ENCODE data around the gene SBNO2.

The SBNO2 gene

DNA sequence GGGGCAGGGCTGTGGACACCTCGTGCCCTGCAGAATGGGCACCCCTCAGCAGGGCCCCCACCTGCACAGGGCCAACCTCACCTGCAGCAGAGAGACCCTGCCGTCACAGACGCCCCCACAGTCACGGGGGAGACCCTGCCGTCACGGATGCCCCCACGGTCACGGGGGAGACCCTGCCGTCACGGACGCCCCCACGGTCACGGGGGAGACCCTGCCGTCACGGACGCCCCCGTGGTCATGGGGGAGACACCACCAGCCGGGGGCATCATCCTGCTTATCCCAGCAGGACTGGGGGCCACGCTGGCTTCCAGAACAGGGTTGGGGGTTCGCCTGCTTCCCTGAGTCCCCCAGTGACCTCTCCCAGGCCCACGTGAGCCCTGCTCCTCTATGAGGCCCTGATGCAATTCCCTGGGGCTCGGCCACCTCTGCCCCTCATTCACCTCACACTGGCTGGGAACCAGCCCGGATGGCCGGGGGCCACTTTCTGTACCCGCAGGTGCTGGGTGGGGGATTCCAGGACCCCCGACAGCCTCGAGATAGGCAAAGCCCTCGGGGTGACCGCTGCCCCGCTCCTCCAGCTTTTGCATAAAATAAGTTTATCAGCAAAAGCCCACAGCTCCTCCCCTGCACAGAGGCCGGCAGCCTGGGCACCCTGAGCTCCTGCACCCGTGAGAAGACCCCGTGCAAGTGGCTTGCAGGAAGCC is 23.6 kb downstream of the SBNO2 start:
- no peak overlapping the region for H3K4me3 ChIP-seq (ENCODE audit: control insufficient read depth, low read depth, low read length)
- no peak for DNase-seq (ENCODE audit: low read depth)
- TF ChIP-seq, protein P1, sequence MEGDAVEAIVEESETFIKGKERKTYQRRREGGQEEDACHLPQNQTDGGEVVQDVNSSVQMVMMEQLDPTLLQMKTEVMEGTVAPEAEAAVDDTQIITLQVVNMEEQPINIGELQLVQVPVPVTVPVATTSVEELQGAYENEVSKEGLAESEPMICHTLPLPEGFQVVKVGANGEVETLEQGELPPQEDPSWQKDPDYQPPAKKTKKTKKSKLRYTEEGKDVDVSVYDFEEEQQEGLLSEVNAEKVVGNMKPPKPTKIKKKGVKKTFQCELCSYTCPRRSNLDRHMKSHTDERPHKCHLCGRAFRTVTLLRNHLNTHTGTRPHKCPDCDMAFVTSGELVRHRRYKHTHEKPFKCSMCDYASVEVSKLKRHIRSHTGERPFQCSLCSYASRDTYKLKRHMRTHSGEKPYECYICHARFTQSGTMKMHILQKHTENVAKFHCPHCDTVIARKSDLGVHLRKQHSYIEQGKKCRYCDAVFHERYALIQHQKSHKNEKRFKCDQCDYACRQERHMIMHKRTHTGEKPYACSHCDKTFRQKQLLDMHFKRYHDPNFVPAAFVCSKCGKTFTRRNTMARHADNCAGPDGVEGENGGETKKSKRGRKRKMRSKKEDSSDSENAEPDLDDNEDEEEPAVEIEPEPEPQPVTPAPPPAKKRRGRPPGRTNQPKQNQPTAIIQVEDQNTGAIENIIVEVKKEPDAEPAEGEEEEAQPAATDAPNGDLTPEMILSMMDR (conservative IDR thresholded peaks at IDR 0.05; ENCODE audit: control insufficient read depth, insufficient read depth, low read depth, low read length) = no peak

DNA sequence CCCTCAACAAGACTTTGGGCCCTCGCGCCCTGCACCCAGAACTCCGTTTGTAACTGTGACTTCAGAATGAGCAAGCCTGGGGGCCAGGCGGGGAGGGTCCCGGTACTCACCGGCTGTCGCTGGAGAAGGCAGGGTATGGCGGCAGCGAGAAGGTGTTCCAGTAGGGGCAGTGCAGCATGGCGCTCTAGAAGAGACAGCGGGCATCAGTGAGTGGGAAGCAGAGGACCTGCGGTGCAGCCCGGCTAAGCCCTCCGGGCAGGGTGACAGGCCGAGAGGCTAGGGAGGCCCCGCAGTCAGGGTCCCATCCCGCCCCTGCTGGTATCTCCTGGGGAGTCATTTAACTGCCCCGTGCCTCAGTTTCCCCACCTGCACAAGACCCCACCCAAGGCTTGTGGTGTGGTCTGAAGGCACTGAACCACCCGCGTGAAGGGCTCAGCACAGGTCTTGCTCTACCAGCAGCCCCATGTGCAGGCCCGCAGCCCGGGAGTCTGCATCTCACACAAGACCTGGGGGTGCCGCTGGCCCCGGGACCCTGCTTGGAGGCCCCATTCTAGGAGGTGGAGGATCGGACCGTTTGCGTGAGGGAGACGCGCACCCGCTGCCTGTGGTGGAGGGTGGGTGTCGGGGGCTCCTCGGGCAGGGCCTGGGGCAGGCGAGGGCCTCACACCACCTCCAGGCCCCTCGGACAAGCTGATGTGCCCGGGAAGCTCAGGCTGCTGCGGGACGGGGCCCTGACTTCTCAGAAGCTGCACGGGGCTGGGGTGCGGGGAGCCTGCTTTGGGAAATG is 24.6 kb downstream of the SBNO2 start:
- no peak overlapping the region for H3K4me3 ChIP-seq (ENCODE audit: control insufficient read depth, low read depth, low read length)
- no peak for DNase-seq (ENCODE audit: low read depth)
- TF ChIP-seq, protein P1 (conservative IDR thresholded peaks at IDR 0.05; ENCODE audit: control insufficient read depth, insufficient read depth, low read depth, low read length) = no peak

- TF ChIP-seq, protein P1 (conservative IDR thresholded peaks at IDR 0.05; ENCODE audit: control insufficient read depth, insufficient read depth, low read depth, low read length) = no peak
- DNase-seq (ENCODE audit: low read depth) = no peak
- no peak overlapping the region for H3K4me3 ChIP-seq (ENCODE audit: control insufficient read depth, low read depth, low read length)
These were observed 26.0 kb downstream of the SBNO2 start for GRCh38 chr19:1147934-1148549.

DNA sequence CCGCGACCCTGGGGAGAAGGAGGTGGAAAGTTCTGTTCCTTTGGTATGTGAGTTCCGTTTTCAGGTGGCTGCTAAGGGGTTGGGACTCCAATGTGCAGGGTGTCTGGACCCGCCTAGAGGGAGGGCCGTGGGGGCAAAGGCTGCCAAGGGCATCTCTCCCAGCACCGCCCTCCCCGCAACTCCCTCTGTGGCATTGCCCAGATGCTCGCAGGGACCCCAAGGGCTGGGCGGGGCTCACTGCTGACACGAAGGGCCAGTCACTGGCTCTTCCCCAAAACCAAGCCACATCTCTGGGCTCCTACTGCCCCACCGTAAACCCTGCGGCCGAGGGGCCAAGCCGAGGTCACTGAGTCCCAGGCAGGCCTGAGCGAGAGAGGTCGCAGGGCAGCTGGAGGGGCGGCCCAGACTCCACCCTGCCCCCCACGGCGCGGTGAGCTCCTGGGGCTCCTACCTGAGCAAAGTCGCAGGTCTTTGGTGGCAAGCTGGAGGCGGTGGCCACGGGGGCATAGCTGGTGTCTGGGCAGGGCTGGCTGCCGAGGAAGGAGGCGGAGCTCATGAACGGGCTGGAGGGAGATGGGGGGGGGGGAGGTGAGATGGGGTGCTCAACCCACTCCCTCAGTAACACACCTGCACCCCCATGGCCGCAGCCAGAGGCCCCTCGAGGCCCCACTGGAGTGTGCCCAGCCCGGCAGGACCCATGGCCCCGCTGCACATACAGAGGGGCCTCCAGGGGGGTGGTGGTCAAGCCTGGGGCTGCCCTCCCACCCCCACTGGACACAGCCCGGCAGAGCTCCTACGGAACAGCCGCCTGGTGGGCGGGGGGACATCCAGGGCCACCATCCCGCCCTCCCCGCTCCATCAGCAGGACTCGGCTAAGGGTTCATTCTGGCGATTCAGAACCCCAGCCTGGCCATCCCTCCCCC is 26.9 kb downstream of the SBNO2 start:
- TF ChIP-seq, protein P1 (conservative IDR thresholded peaks at IDR 0.05; ENCODE audit: control insufficient read depth, insufficient read depth, low read depth, low read length) = no peak
- no peak overlapping the region for H3K4me3 ChIP-seq (ENCODE audit: control insufficient read depth, low read depth, low read length)
- no peak for DNase-seq (ENCODE audit: low read depth)

DNA sequence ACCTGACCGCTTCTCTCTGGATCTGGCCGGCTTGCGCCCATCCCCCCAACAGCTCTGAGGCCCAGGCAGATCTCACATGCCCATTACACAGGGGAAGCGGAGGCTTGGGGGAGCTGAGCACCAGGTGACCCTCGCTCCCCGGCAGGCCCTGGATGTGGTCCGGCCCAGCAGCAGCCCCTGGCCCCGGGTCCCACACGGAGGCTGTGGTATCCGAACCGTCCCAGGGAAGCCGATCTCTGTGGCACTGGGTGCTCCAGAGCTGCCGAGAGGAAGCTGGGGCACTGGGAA is 27.7 kb downstream of the SBNO2 start:
- no peak overlapping the region for H3K4me3 ChIP-seq (ENCODE audit: control insufficient read depth, low read depth, low read length)

More for the DNA sequence above, 27.7 kb downstream of the SBNO2 start:
- no peak for DNase-seq (ENCODE audit: low read depth)
- TF ChIP-seq, protein P1 (conservative IDR thresholded peaks at IDR 0.05; ENCODE audit: control insufficient read depth, insufficient read depth, low read depth, low read length) = no peak

Data from fibroblast of mammary gland (primary cell).